LNCaP clone FGC (cell line): ENCODE measurements around the gene KIAA0040.

Source experiments
- DNase-seq: peaks from one replicate; pipeline ENCODE4 v3.0.0-alpha.2; 2011; ENCODE audit warnings: low read depth
- H3K4me3 ChIP-seq: 2 replicates; pipeline ENCODE4 v1.5.1; 2011; ENCODE audit warnings: mild to moderate bottlenecking, low read depth, low read length, control low read depth
- TF ChIP-seq, protein P1 (sequence below): IDR thresholded peaks from 2 replicates; pipeline ENCODE4 v1.5.1; 2012; ENCODE audit warnings: mild to moderate bottlenecking; ENCODE audit not compliant: control insufficient read depth, insufficient read depth; ENCODE audit errors: extremely low read depth

KIAA0040 gene

DNA sequence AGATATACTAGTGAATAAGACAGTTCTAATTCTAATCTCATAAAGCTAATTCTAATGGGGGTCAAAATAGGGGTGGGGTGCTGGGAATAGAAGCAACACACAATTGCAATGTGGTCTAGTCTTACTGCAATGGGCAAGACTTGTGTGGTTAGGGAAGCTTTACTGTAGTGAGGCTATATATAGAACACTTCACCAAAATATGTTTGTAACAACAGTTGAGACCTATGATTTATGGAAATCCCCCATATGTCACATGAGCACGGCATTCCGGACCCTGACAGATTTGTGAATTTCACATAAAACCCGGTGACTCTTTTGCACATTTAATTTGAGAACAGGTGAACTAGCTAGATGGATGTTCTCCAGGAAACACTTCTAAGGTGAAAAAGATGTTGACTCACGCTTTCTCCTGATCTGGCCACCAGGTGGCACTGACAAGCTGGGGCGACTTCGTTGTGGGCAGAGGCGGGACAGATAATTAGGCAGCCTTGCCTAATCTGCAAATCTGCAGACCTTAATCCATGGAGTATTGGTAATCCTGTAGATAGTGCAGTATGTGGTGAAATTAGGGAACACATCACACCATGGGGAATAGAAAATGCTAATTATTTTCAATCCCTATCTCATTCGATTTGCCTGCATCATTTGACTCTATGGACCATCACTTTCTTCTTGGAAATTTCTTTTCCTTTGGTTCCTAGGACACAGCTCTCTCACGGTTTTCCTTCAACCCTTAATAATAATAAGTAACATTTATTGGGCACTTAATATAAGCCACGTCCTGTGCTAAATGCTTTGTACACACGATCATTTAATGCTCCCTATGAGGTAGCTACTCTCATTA, 37.7 kb downstream of the KIAA0040 start:
- TF ChIP-seq, protein P1, sequence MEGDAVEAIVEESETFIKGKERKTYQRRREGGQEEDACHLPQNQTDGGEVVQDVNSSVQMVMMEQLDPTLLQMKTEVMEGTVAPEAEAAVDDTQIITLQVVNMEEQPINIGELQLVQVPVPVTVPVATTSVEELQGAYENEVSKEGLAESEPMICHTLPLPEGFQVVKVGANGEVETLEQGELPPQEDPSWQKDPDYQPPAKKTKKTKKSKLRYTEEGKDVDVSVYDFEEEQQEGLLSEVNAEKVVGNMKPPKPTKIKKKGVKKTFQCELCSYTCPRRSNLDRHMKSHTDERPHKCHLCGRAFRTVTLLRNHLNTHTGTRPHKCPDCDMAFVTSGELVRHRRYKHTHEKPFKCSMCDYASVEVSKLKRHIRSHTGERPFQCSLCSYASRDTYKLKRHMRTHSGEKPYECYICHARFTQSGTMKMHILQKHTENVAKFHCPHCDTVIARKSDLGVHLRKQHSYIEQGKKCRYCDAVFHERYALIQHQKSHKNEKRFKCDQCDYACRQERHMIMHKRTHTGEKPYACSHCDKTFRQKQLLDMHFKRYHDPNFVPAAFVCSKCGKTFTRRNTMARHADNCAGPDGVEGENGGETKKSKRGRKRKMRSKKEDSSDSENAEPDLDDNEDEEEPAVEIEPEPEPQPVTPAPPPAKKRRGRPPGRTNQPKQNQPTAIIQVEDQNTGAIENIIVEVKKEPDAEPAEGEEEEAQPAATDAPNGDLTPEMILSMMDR: peak; percentile 96
- DNase-seq: peak; percentile 39
- H3K4me3 ChIP-seq: no peak overlapping the region

DNA sequence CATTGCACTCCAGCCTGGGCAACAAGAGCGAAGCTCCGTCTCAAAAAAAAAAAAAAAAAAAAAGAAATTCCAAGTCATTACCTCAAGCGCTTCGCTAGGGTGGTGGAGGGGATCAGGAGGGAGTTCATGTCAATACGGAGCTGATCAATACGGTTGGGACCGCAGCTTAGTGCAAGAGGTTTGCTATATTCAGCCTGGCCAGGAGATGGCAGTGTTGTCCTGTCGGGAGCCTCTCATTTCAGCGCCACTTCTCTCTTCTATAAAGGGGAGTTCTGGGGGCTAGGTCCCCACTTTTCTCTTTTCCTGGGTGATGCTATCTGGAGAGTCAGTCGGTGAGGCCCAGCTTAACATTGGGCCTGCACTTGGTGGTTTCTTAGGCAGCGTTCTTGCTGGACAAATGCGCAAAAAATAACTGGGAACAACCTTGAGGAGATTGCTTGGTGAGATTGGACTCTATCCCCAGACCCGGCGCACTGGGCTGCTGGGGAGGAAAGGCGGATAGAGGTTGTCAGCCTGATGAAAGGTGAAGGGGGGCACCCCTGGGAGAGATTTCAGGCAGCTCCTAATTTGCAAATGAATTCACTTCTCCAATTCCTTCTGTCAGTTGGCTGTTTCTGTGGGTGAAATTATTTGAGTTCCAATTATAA, 40.4 kb downstream of the KIAA0040 start:
- no peak overlapping the region for H3K4me3 ChIP-seq
- TF ChIP-seq, protein P1: peak; percentile 94
- DNase-seq: no peak

DNA sequence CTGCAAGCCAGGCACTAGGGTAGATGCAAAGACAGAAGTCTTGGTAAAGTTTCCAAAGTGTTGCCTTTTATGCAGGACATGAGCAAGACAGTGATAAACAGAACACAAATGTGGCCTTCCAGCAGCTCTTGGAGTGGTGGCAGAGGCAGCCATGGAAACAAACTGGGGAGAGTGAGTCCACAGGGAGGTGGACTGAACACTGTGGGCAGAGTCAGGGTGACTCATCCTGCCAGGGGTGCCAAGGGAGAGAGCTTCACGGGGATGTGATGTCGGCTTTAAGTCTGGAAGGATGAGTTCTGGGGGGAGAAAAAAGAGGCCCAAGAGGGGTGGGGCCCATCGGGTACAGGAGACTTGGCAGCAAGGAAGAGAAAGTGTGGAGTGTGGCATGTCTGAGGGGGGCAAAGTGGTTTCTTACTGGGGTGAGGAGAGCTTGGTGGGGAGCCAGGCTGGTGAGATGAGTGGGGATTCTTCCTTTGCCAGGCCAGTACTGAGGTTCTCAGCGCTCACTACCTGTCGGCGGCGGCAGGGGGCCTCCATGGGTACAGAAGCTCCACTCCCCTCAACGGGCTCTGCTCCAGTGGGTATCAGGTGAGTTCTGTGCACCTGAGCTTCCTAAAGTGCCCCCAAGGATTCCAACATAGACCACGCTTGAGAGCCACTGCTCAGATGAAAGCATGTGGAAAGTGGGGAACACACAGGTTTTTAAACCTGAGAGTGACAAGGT, 41.8 kb downstream of the KIAA0040 start:
- DNase-seq: no peak
- no peak overlapping the region for H3K4me3 ChIP-seq
- TF ChIP-seq, protein P1: no peak

DNA sequence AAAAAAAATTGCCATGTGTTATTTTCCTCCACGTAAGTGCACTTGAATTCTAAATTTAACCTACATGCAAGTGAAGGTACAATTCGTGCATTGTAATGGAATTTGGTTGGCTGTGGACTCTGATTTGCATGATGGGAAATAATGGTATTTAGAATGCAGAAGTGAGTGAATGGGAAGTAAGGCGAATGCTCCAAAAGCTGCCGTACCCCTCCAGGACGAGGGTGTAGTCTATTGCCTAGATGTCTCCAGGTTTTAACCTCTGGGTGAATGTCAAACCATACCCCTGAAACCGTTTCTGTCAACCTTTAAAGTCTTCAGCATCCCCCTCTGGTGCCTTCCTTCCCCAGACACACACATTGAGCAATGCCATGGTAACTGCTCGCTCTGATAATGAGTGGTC, 44.5 kb downstream of the KIAA0040 start:
- no peak overlapping the region for H3K4me3 ChIP-seq
- no peak for DNase-seq
- TF ChIP-seq, protein P1: no peak

DNA sequence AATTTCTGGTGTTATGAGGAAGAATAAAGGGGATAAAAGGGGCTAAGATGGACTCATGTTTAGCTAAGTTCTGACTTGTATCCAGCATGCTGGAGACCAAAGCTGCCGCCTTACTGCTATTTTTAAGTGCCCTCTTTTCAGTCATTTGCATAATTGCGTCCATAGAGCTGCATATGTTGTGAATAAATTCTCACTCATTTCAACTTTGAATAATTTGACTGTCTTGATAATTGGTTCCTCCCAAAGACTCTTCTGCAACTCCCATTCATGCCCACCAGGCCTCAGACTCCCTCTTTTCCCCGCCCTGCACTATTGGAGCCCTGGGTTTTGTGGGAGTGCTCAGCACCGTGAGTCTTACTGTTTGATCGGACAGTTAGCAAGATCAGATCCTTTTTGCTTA, 45.0 kb downstream of the KIAA0040 start:
- TF ChIP-seq, protein P1: no peak
- no peak overlapping the region for H3K4me3 ChIP-seq

DNA sequence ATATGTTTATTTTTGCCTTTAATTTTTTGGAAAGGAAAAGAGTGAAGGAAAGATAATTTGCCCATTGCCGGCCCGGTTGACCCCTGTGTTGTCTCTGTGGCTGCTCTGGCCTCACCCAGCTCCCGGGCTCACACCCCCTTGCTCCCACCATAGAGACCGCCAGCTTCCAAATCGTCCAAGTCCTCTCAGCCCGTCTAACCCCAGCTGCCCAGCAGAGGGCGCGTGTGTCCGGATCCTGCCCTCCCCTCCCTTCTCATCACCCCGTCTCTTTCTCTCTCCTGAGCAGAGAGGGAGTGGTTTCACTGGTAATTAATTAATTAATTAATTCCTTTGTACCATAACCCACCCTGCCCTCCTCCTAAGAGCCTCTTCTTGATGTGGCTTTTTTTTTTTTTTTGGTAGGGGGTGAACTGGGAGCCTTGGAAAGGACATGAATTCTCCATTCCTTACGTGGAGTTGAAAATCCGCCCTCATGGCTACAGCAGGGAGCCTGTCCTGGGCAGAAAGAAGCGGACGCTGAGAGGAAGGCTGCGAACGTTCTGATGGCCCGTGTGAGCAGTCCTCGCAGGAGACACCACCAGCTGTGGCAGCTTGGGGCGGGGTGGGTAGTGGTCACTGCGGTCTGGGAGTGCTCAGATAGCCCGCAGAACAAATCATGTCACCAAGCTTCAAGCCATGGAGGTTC, 45.9 kb downstream of the KIAA0040 start:
- no peak for DNase-seq
- TF ChIP-seq, protein P1: peak; percentile 94
- H3K4me3 ChIP-seq: no peak overlapping the region

More for the DNA sequence above, 45.0 kb downstream of the KIAA0040 start:
- DNase-seq: no peak
